IPS-NIHi7 (cell line): ENCODE data around the gene GGT7.
"Not testable (repeated sequence)": the region's sequence is repeated elsewhere in the genome, so short reads cannot be mapped to it uniquely, and the experiment has no call there.

Experiments
- DNase-seq: peaks from one replicate; pipeline ENCODE4 v3.0.0; 2012; ENCODE audit warnings: mixed read lengths; ENCODE audit errors: extremely low spot score

Gene GGT7

GRCh38 chr20:34872622-34873224, at the start of gene GGT7:
Gene GGT7 (minus strand): TSS chr20:34872856. CDS start chr20:34872815, 41 bp downstream.
- peak; percentile 92 for DNase-seq

- no peak for DNase-seq
Observed at GRCh38 chr20:34921436-34921835, 48.8 kb upstream of the GGT7 start.

GRCh38 chr20:34920055-34920454, 47.4 kb upstream of the GGT7 start:
- DNase-seq, result no peak

- no peak for DNase-seq
Observed at GRCh38 chr20:34916774-34917354, 44.2 kb upstream of the GGT7 start.

- DNase-seq, result no peak
Observed at GRCh38 chr20:34915749-34916455, 43.2 kb upstream of the GGT7 start.

GRCh38 chr20:34915131-34915530, 42.5 kb upstream of the GGT7 start:
- no peak for DNase-seq

GRCh38 chr20:34907616-34908469, 35.2 kb upstream of the GGT7 start:
- peak; percentile 33 for DNase-seq

GRCh38 chr20:34904202-34904621, 31.6 kb upstream of the GGT7 start:
- no peak for DNase-seq

- DNase-seq, result not testable (repeated sequence)
Observed at GRCh38 chr20:34898731-34899130, 26.1 kb upstream of the GGT7 start.

GRCh38 chr20:34898129-34898528, 25.5 kb upstream of the GGT7 start:
- DNase-seq, result not testable (repeated sequence)

GRCh38 chr20:34896086-34896621, 23.5 kb upstream of the GGT7 start:
- no peak for DNase-seq

- no peak for DNase-seq
Observed at GRCh38 chr20:34895465-34895864, 22.8 kb upstream of the GGT7 start.

GRCh38 chr20:34894723-34895122, 22.1 kb upstream of the GGT7 start:
- DNase-seq, result no peak

GRCh38 chr20:34892671-34893070, 20.0 kb upstream of the GGT7 start:
- DNase-seq, result no peak

GRCh38 chr20:34891166-34892062, 18.8 kb upstream of the GGT7 start:
- DNase-seq, result no peak

- DNase-seq, result no peak
Observed at GRCh38 chr20:34888468-34888867, 15.8 kb upstream of the GGT7 start.

GRCh38 chr20:34887023-34887422, 14.4 kb upstream of the GGT7 start:
- no peak for DNase-seq

- DNase-seq, result no peak
Observed at GRCh38 chr20:34886122-34886521, 13.5 kb upstream of the GGT7 start.

GRCh38 chr20:34884260-34884659, 11.6 kb upstream of the GGT7 start:
- DNase-seq, result no peak

- no peak for DNase-seq
Observed at GRCh38 chr20:34883809-34884208, 11.2 kb upstream of the GGT7 start.
